Coronary artery (tissue), 2 donors: ENCODE data around the gene MGLL.

ENCODE experiments used
- DNase-seq: peaks from one replicate; pipeline ENCODE4 v3.0.0-alpha.2; 2017; ENCODE audit warnings: low spot score
- H3K27ac ChIP-seq, 2 donors: fragments of 200-600 bp; sonication (generic); one replicate each; pipeline ENCODE4 v1.5.1; 2016 to 2019
- H3K4me3 ChIP-seq: fragments of 200-600 bp; sonication (generic); 2 replicates; pipeline ENCODE4 v1.5.1; 2016; ENCODE audit warnings: mild to moderate bottlenecking, moderate library complexity
- TF ChIP-seq, protein P1 (sequence below): fragments of 200-600 bp; sonication (generic); IDR thresholded peaks from one replicate; pipeline ENCODE4 v1.5.1; 2019; ENCODE audit warnings: antibody characterized with exemption

The MGLL gene

DNA sequence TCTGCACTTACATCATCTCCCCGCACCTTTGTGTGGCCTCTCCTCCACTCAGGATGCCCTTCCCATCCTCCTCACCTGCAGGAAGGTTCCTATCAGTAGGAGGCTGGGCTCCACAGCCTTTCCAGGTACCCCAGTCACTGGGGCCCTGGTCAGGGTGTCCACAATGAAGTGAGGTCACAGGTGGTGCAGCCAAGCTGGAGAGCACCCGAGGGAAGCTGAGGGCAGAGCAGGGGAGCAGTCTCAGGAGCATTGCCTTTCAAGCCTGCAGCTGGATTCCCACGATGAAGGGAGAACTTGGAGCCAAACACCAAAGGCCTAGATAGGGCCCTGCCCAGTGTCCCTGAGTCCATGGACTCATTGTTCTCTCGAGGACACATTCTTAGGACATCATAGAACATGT lies 23.6 kb downstream of the MGLL start:
- DNase-seq, result no peak
- TF ChIP-seq, protein P1, sequence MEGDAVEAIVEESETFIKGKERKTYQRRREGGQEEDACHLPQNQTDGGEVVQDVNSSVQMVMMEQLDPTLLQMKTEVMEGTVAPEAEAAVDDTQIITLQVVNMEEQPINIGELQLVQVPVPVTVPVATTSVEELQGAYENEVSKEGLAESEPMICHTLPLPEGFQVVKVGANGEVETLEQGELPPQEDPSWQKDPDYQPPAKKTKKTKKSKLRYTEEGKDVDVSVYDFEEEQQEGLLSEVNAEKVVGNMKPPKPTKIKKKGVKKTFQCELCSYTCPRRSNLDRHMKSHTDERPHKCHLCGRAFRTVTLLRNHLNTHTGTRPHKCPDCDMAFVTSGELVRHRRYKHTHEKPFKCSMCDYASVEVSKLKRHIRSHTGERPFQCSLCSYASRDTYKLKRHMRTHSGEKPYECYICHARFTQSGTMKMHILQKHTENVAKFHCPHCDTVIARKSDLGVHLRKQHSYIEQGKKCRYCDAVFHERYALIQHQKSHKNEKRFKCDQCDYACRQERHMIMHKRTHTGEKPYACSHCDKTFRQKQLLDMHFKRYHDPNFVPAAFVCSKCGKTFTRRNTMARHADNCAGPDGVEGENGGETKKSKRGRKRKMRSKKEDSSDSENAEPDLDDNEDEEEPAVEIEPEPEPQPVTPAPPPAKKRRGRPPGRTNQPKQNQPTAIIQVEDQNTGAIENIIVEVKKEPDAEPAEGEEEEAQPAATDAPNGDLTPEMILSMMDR, result no peak
- Histone ChIP-seq H3K4me3 (no peak overlapping the region), H3K27ac (no peak overlapping the region)

- Histone ChIP-seq H3K4me3 (no peak overlapping the region), H3K27ac (no peak overlapping the region)
- TF ChIP-seq, protein P1, result no peak
- no peak for DNase-seq
These were observed 25.5 kb downstream of the MGLL start for GRCh38 chr3:127796831-127797150.

DNA sequence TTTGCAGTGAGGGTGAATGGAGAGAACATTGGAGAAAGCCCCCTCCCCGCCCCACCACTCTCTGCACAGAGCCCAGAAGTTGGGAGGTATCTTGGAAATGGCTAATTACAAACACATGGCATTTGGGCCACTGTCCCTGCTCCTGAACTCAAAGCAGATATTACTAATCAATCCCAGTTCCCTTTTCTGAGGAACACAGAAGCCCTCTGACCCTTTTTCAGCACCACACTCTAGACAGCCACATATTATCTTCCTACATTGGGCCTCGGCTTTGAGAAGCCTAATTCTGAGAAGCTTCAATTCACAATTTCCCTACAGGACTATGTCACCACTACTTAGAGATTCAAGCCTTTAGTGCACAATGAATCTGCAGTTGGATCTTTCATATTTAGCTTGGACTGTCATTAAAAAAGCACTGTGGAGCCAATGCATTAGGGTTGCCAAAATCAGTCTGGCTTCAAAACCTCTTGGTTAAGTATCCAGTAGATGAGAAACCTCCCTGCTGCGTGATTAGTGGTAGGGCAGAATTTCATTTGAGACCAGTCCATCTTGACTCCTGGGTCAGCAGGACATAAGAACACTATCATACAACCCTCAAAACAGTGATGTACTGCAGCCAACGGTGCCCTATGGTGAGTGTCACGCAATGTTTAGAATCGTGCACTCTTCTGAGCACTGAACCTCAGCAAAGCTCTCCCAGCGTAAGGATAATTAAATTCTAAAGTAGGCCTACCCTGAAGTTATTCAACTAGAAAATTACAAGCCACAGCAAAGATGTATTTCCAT lies 26.1 kb downstream of the MGLL start:
- DNase-seq, result no peak
- Histone ChIP-seq H3K27ac (no peak overlapping the region), H3K4me3 (no peak overlapping the region)
- TF ChIP-seq, protein P1, result no peak

- Histone ChIP-seq H3K27ac (no peak overlapping the region), H3K4me3 (no peak overlapping the region)
- TF ChIP-seq, protein P1, result no peak
- no peak for DNase-seq
These were observed 27.3 kb downstream of the MGLL start for GRCh38 chr3:127794972-127795371.

GRCh38 chr3:127794402-127794801 lies 27.9 kb downstream of the MGLL start:
- no peak for DNase-seq
- Histone ChIP-seq H3K27ac (no peak overlapping the region), H3K4me3 (no peak overlapping the region)
- TF ChIP-seq, protein P1, result no peak

DNA sequence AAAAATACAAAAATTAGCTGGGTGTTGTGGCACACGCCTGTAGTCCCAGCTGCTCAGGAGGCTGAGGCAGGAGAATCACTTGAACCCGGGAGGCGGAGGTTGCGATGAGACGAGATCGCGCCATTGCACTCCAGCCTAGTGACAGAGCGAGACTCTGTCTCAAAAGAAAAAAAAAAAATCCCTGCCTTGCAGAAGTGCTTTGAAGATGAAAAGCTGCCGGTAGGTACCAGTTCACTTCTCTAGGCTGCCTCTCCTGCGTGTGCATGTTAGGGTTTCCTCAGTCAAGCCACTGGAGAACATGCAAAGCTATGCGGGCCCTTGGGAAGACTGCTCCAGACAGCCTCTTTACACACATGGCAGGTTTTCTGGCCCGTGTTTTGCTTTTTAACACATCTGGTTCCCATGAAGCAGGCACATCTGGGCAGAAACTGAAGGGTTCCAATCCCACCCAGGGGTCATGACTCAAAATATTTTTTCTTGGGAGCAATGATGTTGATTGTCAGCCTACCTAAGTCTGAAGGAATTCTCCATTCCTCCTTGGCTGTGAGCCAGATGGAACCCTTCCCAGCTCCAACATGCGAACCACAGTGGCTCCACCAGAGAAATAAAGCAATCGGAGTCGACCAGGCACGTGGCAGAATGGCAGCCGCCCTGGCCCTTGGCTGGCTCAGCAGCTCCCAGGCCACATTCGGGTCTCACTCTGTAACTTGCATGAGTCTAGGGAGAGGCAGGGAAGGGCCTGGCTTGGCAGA lies 29.6 kb downstream of the MGLL start:
- H3K4me3 ChIP-seq, result no peak overlapping the region
- peak overlapping the region; percentile 29 to 57 for H3K27ac ChIP-seq
- no peak for DNase-seq
- TF ChIP-seq, protein P1, result no peak
